ENCODE measurements around the gene EIF6. TPM values are rescaled to one million over a fixed set of nuclear protein-coding genes. Genes with fewer than 3 reads are reported as not detected.

EIF6 gene
- total and polyA plus RNA-seq, 9 of the 15 experiments (the other 6 are each of a cell fraction or from before 2014, with no cell fraction given), result 165 to 832 (median 229) TPM

DNA sequence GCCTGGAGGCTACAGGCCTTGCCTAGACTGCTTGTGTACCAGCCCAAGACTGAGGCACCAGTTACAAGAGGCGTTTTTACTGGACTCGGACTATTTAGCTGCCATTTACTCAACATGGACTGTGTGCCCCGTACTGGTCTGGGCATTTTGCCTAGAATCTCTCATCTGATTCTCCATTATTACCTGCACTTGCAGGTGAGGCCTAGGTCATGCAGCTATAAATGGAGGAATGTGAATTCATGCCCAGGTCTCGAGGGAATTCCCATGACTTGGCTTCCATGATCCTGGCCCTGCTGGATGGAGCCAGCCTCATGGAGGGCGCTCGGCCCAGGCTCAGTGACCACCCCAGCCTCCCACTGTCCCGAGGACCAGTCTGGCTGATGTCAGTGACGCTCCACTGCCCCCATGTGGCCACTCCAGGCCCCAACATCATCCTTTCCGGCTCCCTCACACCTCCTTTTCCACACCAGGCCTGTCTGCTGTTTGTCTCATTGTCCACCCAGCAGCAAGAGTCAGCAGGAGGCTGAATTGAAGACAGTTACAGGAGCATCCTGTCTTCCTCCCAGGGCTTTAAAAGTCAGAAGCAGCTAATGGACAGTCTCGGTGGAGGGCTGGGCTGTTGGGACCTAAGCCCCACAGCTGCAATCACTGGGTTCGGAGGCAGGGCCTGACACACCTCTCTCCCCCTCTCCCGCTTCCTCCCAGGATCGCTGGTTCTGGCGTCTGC lies 15.4 kb downstream of the EIF6 start (continued):
- TF ChIP-seq STAG1 (CRISPR knock-in tag; IDR thresholded peaks at IDR 0.05; ENCODE audit: borderline replicate concordance), result peak; percentile 93
- TF ChIP-seq PCBP1 (IDR thresholded peaks at IDR 0.05; ENCODE audit: low read depth, low read length, poor library complexity, severe bottlenecking), result no peak
- TF ChIP-seq JUND (IDR thresholded peaks at IDR 0.05; ENCODE audit: borderline replicate concordance, low read depth, low read length), result 0 out of 2 replicates have a peak, but pooled peaks have one; percentile 31
- no peak; the same call in 2 of the 3 replicates for TF ChIP-seq JUND (tag; IDR thresholded peaks at IDR 0.05; ENCODE audit: borderline replicate concordance, low read depth, low read length)
- TF ChIP-seq RCOR1 (IDR thresholded peaks at IDR 0.05; ENCODE audit: borderline replicate concordance in 1 of 2, low read depth in 2 of 2, low read length in 2 of 2), result peak in 1 of 2 experiments; percentile 56; a peak in 1 of 4 replicates
- TF ChIP-seq, protein P1, sequence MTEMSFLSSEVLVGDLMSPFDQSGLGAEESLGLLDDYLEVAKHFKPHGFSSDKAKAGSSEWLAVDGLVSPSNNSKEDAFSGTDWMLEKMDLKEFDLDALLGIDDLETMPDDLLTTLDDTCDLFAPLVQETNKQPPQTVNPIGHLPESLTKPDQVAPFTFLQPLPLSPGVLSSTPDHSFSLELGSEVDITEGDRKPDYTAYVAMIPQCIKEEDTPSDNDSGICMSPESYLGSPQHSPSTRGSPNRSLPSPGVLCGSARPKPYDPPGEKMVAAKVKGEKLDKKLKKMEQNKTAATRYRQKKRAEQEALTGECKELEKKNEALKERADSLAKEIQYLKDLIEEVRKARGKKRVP (CRISPR knock-in tag; IDR thresholded peaks at IDR 0.05), result no peak
- TF ChIP-seq PPARD (CRISPR knock-in tag; IDR thresholded peaks at IDR 0.05), result no peak
- TF ChIP-seq CTBP1 (IDR thresholded peaks at IDR 0.05; ENCODE audit: borderline replicate concordance), result peak; percentile 49; the same call in 1 of the 2 replicates

DNA sequence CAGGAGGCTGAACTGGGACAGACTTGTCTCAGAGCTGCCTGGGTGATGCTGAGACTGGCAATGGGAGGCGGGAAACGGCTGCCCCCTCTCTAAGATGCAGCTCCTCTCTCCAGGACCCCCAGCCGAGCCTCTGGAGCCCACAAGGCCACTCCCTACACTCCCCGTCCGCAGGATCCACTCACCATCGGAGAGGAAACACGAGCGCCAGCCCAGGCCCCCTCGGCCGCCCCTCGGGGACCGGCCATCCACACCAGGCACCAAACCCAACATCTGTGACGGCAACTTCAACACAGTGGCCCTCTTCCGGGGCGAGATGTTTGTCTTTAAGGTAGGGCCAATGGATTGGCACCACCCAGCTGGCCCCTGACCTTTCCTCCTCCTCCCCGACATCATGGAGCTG lies 17.5 kb downstream of the EIF6 start:
- no peak overlapping the region for H3K27ac ChIP-seq (ENCODE audit: extremely low read depth, low read depth, low read length)
- POLR2A ChIA-PET, result interaction anchor here (0.9 to 1.5 kb wide), 2 partner anchors 17 to 131 kb away, joined by 4 to 7 read pairs; partner anchors contain the start of gene EIF6
- H3K79me2 ChIP-seq (ENCODE audit: control insufficient read depth, insufficient read depth, low read length), result no peaks in the 10 kb centered on the region
- H3K27me3 ChIP-seq (ENCODE audit: control insufficient read depth in 2 of 2, insufficient read depth in 2 of 2, low read length in 2 of 2), result peaks cover 0 to 9% of the 10 kb centered on the region in 2 experiments; a peak in 2 of 5 replicates
- H3K9ac ChIP-seq (ENCODE audit: insufficient read depth in 1 of 2, low read depth in 2 of 2, low read length in 2 of 2), result peak overlapping the region in 1 of 2 experiments; percentile 21; a peak in 1 of 4 replicates
- WGBS (ENCODE audit: insufficient coverage, low coverage, missing lambda C conversion rate), result 60% methylated on average over 11 of the region's 16 CpGs
- H3K9me1 ChIP-seq (ENCODE audit: control insufficient read depth, insufficient read depth, low read length), result no peaks in the 10 kb centered on the region
- intact Hi-C loops (cut with micrococcal nuclease), result loop anchor here (10.0 kb wide), 2 partner anchors 392 to 432 kb away; partner anchors contain the start of genes ACSS2 and GGT7
- peaks cover 8 to 39% of the 10 kb centered on the region in 2 experiments; a peak in 4 of 5 replicates for H3K4me1 ChIP-seq (replicated peaks in 1 of 2; ENCODE audit: control insufficient read depth in 2 of 2, insufficient read depth in 2 of 2, low read length in 2 of 2)
- H3K36me3 ChIP-seq (ENCODE audit: control insufficient read depth, insufficient read depth, low read length), result no peaks in the 10 kb centered on the region
- H3K4me3 ChIP-seq, result no peak overlapping the region
- in situ Hi-C loops (cut with MboI), result loop anchor here (5.0 kb wide), 1 partner anchor 125 kb away; no protein-coding TSS in a partner anchor
- no peak overlapping the region for H2AFZ ChIP-seq (ENCODE audit: low read depth, low read length)
- H4K20me1 ChIP-seq (replicated peaks; ENCODE audit: control insufficient read depth, insufficient read depth, low read length), result no peaks in the 10 kb centered on the region
- H3K9me3 ChIP-seq (replicated peaks; ENCODE audit: control insufficient read depth, insufficient read depth, low read depth, low read length), result no peaks in the 10 kb centered on the region
- BruUV-seq (replicated peaks), result no TSS peak
- no peak for ATAC-seq
- DNase-seq (ENCODE audit: extremely low read depth in 1 of 4, low spot score in 3 of 4), result no peak
- no peak overlapping the region for H3K4me2 ChIP-seq (ENCODE audit: insufficient read depth, low read length)
- CTCF ChIA-PET (ENCODE audit: low intra/inter-chr PET ratio), result interaction anchor here (0.5 to 5.3 kb wide), 2 partner anchors 37 to 122 kb away, joined by 3 to 28 read pairs; partner anchors contain the start of gene EDEM2
- FAIRE-seq, result no peak
- no peak for TF ChIP-seq SREBF2 (CRISPR knock-in tag; IDR thresholded peaks at IDR 0.05)
- TF ChIP-seq WHSC1 (IDR thresholded peaks at IDR 0.05; ENCODE audit: low read length), result no peak
- TF ChIP-seq, protein P2, sequence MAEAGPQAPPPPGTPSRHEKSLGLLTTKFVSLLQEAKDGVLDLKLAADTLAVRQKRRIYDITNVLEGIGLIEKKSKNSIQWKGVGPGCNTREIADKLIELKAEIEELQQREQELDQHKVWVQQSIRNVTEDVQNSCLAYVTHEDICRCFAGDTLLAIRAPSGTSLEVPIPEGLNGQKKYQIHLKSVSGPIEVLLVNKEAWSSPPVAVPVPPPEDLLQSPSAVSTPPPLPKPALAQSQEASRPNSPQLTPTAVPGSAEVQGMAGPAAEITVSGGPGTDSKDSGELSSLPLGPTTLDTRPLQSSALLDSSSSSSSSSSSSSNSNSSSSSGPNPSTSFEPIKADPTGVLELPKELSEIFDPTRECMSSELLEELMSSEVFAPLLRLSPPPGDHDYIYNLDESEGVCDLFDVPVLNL (CRISPR knock-in tag; IDR thresholded peaks at IDR 0.05; ENCODE audit: low read depth), result no peak
- TF ChIP-seq NR2C2 (CRISPR knock-in tag; IDR thresholded peaks at IDR 0.05), result no peak
- no peak for TF ChIP-seq NR2C2 (tag; IDR thresholded peaks at IDR 0.05)
- TF ChIP-seq TRIM28 (IDR thresholded peaks at IDR 0.05), result no peak
- no peak for TF ChIP-seq POLR2AphosphoS2 (IDR thresholded peaks at IDR 0.05; ENCODE audit: low read length)
- no peak for TF ChIP-seq KAT8 (IDR thresholded peaks at IDR 0.05; ENCODE audit: low read depth)
- no peak for TF ChIP-seq U2AF1 (optimal IDR thresholded peaks at IDR 0.05; ENCODE audit: low read depth, low read length)
- no peak for TF ChIP-seq EP400 (IDR thresholded peaks at IDR 0.05)
- no peak for TF ChIP-seq SPI1 (IDR thresholded peaks at IDR 0.05; ENCODE audit: borderline replicate concordance, low read depth, low read length)
- no peak for TF ChIP-seq MCM3 (IDR thresholded peaks at IDR 0.05)
- TF ChIP-seq GATAD2A (IDR thresholded peaks at IDR 0.05), result no peak

Data from K562 (cell line).